Activated T-cell treated with anti-CD3 and anti-CD28 coated beads, Interleukin-2, amount 50 U/mL, for 24 hours (primary cell): ENCODE measurements around the gene SELENOO.

Experiments used
- DNase-seq: peaks from one replicate; pipeline ENCODE4 v3.0.0-alpha.2; 2020
- H3K27ac Mint-ChIP-seq: 2 replicates; pipeline ENCODE4 v1.8.0; 2020; ENCODE audit warnings: mild to moderate bottlenecking, mixed read lengths
- H3K27me3 Mint-ChIP-seq: 2 replicates; pipeline ENCODE4 v1.8.0; 2020; ENCODE audit warnings: mixed read lengths
- H3K36me3 Mint-ChIP-seq: 2 replicates; pipeline ENCODE4 v1.8.0; 2020; ENCODE audit warnings: low read depth, mixed read lengths
- H3K4me1 Mint-ChIP-seq: 2 replicates; pipeline ENCODE4 v1.8.0; 2020; ENCODE audit warnings: low read depth, mixed read lengths
- H3K4me3 Mint-ChIP-seq: 2 replicates; pipeline ENCODE4 v1.8.0; 2020; ENCODE audit warnings: mild to moderate bottlenecking, moderate library complexity, mixed read lengths
- H3K9me3 Mint-ChIP-seq: 2 replicates; pipeline ENCODE4 v1.8.0; 2020; ENCODE audit warnings: mixed read lengths

Gene SELENOO

GRCh38 chr22:50260801-50261614 is 60.2 kb downstream of the SELENOO start:
- Mint-ChIP-seq H3K36me3 (no peaks in the 10 kb centered on the region), H3K9me3 (no peaks in the 10 kb centered on the region), H3K27ac (no peak overlapping the region), H3K4me3 (peak overlapping the region; percentile 55), H3K4me1 (peaks cover 8% of the 10 kb centered on the region), H3K27me3 (peaks cover 52% of the 10 kb centered on the region)
- peak; percentile 67 for DNase-seq

- no peaks in the 10 kb centered on the region for H3K9me3 Mint-ChIP-seq
- peaks cover 52% of the 10 kb centered on the region for H3K27me3 Mint-ChIP-seq
- peaks cover 8% of the 10 kb centered on the region for H3K4me1 Mint-ChIP-seq
- no peaks in the 10 kb centered on the region for H3K36me3 Mint-ChIP-seq
- peak within 1 kb of the TSS; percentile 66 for H3K4me3 Mint-ChIP-seq
- no peak for DNase-seq
- H3K27ac Mint-ChIP-seq = no peak within 1 kb of the TSS
Measured at GRCh38 chr22:50261615-50262459, 61.0 kb downstream of the SELENOO start, which contains the start of gene MAPK12. Gene MAPK12, minus strand, starts transcription at chr22:50261683. Its CDS starts 174 bp downstream, at chr22:50261509.

- no peaks in the 10 kb centered on the region for H3K36me3 Mint-ChIP-seq
- no peak overlapping the region for H3K27ac Mint-ChIP-seq
- peaks cover 8% of the 10 kb centered on the region for H3K4me1 Mint-ChIP-seq
Measured at GRCh38 chr22:50262460-50262911, 61.7 kb downstream of the SELENOO start.

GRCh38 chr22:50262973-50263617 is 62.3 kb downstream of the SELENOO start:
- no peaks in the 10 kb centered on the region for H3K36me3 Mint-ChIP-seq
- H3K9me3 Mint-ChIP-seq = no peaks in the 10 kb centered on the region
- H3K27ac Mint-ChIP-seq = no peak overlapping the region
- peaks cover 9% of the 10 kb centered on the region for H3K4me1 Mint-ChIP-seq
- no peak for DNase-seq
- H3K4me3 Mint-ChIP-seq = no peak overlapping the region
- peaks cover 50% of the 10 kb centered on the region for H3K27me3 Mint-ChIP-seq

More at GRCh38 chr22:50262460-50262911, 61.7 kb downstream of the SELENOO start:
- Mint-ChIP-seq H3K4me3 (peak overlapping the region; percentile 66), H3K9me3 (no peaks in the 10 kb centered on the region), H3K27me3 (peaks cover 52% of the 10 kb centered on the region)
- DNase-seq = no peak

GRCh38 chr22:50264104-50264745 is 63.4 kb downstream of the SELENOO start:
- Mint-ChIP-seq H3K4me1 (peaks cover 15% of the 10 kb centered on the region), H3K27me3 (peaks cover 43% of the 10 kb centered on the region), H3K4me3 (no peak overlapping the region), H3K27ac (no peak overlapping the region), H3K9me3 (no peaks in the 10 kb centered on the region), H3K36me3 (no peaks in the 10 kb centered on the region)
- no peak for DNase-seq

- no peak for DNase-seq
- H3K4me3 Mint-ChIP-seq = no peak overlapping the region
- H3K9me3 Mint-ChIP-seq = no peaks in the 10 kb centered on the region
- H3K36me3 Mint-ChIP-seq = no peaks in the 10 kb centered on the region
- H3K4me1 Mint-ChIP-seq = peaks cover 18% of the 10 kb centered on the region
- peaks cover 36% of the 10 kb centered on the region for H3K27me3 Mint-ChIP-seq
- H3K27ac Mint-ChIP-seq = no peak overlapping the region
Measured at GRCh38 chr22:50264946-50265669, 64.3 kb downstream of the SELENOO start.

- H3K36me3 Mint-ChIP-seq = no peaks in the 10 kb centered on the region
- H3K4me3 Mint-ChIP-seq = no peak overlapping the region
- no peak for DNase-seq
- H3K9me3 Mint-ChIP-seq = no peaks in the 10 kb centered on the region
- peaks cover 24% of the 10 kb centered on the region for H3K4me1 Mint-ChIP-seq
- H3K27ac Mint-ChIP-seq = no peak overlapping the region
- H3K27me3 Mint-ChIP-seq = peaks cover 27% of the 10 kb centered on the region
Measured at GRCh38 chr22:50266994-50267393, 66.2 kb downstream of the SELENOO start.
